Activated CD4-positive, alpha-beta T cell treated with anti-CD3 and anti-CD28 coated beads for 36 hours (primary cell): Measurements from ENCODE around the gene GPR78. TPM values are rescaled to one million over a fixed set of nuclear protein-coding genes. Genes with fewer than 3 reads are reported as not detected.

Experiments
- ATAC-seq: fragments of 200-7000 bp; cut with Tn5 transposase; one replicate; pipeline ENCODE4 v1.10.0; 2021; ENCODE audit warnings: mild to moderate bottlenecking, moderate library complexity
- CTCF ChIA-PET: fragments of 350-600 bp; sonication (Branson Sonifier 250); formaldehyde crosslinking; loops from one replicate; lab custom pipeline; 2021; ENCODE audit warnings: antibody characterized with exemption; lab: Charles Lee
- POLR2A ChIA-PET: fragments of 350-600 bp; sonication (Branson Sonifier 250); formaldehyde crosslinking; loops from one replicate; lab custom pipeline; 2021; ENCODE audit warnings: antibody characterized with exemption, inconsistent platforms; lab: Charles Lee
- DNase-seq: peaks from one replicate; pipeline ENCODE4 v3.0.0-alpha.2; 2020
- H3K27ac Mint-ChIP-seq: one replicate; pipeline ENCODE4 v1.8.0; 2021; ENCODE audit warnings: mixed read lengths
- H3K27me3 Mint-ChIP-seq: one replicate; pipeline ENCODE4 v1.8.0; 2021; ENCODE audit warnings: mixed read lengths
- H3K36me3 Mint-ChIP-seq: one replicate; pipeline ENCODE4 v1.8.0; 2021; ENCODE audit warnings: low read depth, mixed read lengths
- H3K4me1 Mint-ChIP-seq: one replicate; pipeline ENCODE4 v1.8.0; 2021; ENCODE audit warnings: mixed read lengths
- H3K4me3 Mint-ChIP-seq: one replicate; pipeline ENCODE4 v1.8.0; 2021; ENCODE audit warnings: mild to moderate bottlenecking, moderate library complexity, mixed read lengths
- H3K9me3 Mint-ChIP-seq: one replicate; pipeline ENCODE4 v1.8.0; 2021; ENCODE audit warnings: low read depth, mixed read lengths
- intact Hi-C, 2 experiments: fragments of 100-400 bp; cut with DNase I in 1 of 2; cut with micrococcal nuclease in 1 of 2; formaldehyde crosslinking; loops; one replicate each; pipeline versions ENCODE4 v1.14.2 to v1.15.1; 2022 to 2024; cut with DNase I, micrococcal nuclease
- total RNA-seq, 2 experiments: library from RNA; stranded (reverse); gene quantifications; one replicate each; pipeline ENCODE4 v1.2.3, GENCODE V29; 2021

GPR78 gene
- total RNA-seq, 2 experiments from 2014 or later, result not detected

- Mint-ChIP-seq H3K4me1 (no peaks in the 10 kb centered on the region), H3K27ac (no peak overlapping the region), H3K4me3 (no peak overlapping the region), H3K36me3 (no peaks in the 10 kb centered on the region), H3K9me3 (no peaks in the 10 kb centered on the region), H3K27me3 (peaks cover 1% of the 10 kb centered on the region)
- DNase-seq, result no peak
- ChIA-PET POLR2A (no interaction called here), CTCF (interaction anchor here (0.7 kb wide), 1 partner anchor 1742 kb away, joined by 3 read pairs; no protein-coding TSS in a partner anchor)
- intact Hi-C loops, result no loop called here
- no peak for ATAC-seq
These were observed 23.6 kb upstream of the GPR78 start for GRCh38 chr4:8556341-8557150.

GRCh38 chr4:8557151-8558076 is 22.8 kb upstream of the GPR78 start:
- ChIA-PET CTCF (interaction anchor here (0.7 kb wide), 1 partner anchor 1741 kb away, joined by 3 read pairs; no protein-coding TSS in a partner anchor), POLR2A (no interaction called here)
- Mint-ChIP-seq H3K4me1 (no peaks in the 10 kb centered on the region), H3K9me3 (no peaks in the 10 kb centered on the region), H3K36me3 (no peaks in the 10 kb centered on the region), H3K27ac (no peak overlapping the region), H3K27me3 (peaks cover 2% of the 10 kb centered on the region), H3K4me3 (no peak overlapping the region)
- intact Hi-C loops, result no loop called here
- DNase-seq (no peak), ATAC-seq (no peak)

GRCh38 chr4:8558080-8558960 is 21.9 kb upstream of the GPR78 start:
- no peaks in the 10 kb centered on the region for H3K9me3 Mint-ChIP-seq
- no peak for ATAC-seq

GRCh38 chr4:8559011-8559410 is 21.2 kb upstream of the GPR78 start:
- intact Hi-C loops, result no loop called here
- H3K4me1 Mint-ChIP-seq, result no peaks in the 10 kb centered on the region
- no peak overlapping the region for H3K4me3 Mint-ChIP-seq
- H3K27me3 Mint-ChIP-seq, result peaks cover 2% of the 10 kb centered on the region
- H3K27ac Mint-ChIP-seq, result no peak overlapping the region
- no peak for DNase-seq
- H3K36me3 Mint-ChIP-seq, result no peaks in the 10 kb centered on the region
- H3K9me3 Mint-ChIP-seq, result no peaks in the 10 kb centered on the region
- ChIA-PET CTCF (no interaction called here), POLR2A (no interaction called here)
- no peak for ATAC-seq

More at GRCh38 chr4:8558080-8558960, 21.9 kb upstream of the GPR78 start:
- ChIA-PET POLR2A (no interaction called here), CTCF (no interaction called here)
- intact Hi-C loops, result no loop called here
- Mint-ChIP-seq H3K4me3 (no peak overlapping the region), H3K27me3 (peaks cover 2% of the 10 kb centered on the region), H3K27ac (no peak overlapping the region), H3K36me3 (no peaks in the 10 kb centered on the region), H3K4me1 (no peaks in the 10 kb centered on the region)
- DNase-seq, result no peak

GRCh38 chr4:8559524-8560264 is 20.5 kb upstream of the GPR78 start:
- no peak for DNase-seq
- no peak overlapping the region for H3K4me3 Mint-ChIP-seq
- H3K27ac Mint-ChIP-seq, result no peak overlapping the region
- no peaks in the 10 kb centered on the region for H3K36me3 Mint-ChIP-seq
- POLR2A ChIA-PET, result no interaction called here
- no peaks in the 10 kb centered on the region for H3K9me3 Mint-ChIP-seq
- CTCF ChIA-PET, result no interaction called here
- ATAC-seq, result no peak
- H3K4me1 Mint-ChIP-seq, result no peaks in the 10 kb centered on the region
- H3K27me3 Mint-ChIP-seq, result peaks cover 2% of the 10 kb centered on the region
- intact Hi-C loops, result no loop called here

- DNase-seq, result no peak
- Mint-ChIP-seq H3K4me3 (no peak overlapping the region), H3K4me1 (no peaks in the 10 kb centered on the region), H3K27ac (no peak overlapping the region), H3K9me3 (no peaks in the 10 kb centered on the region), H3K36me3 (no peaks in the 10 kb centered on the region), H3K27me3 (peaks cover 2% of the 10 kb centered on the region)
- no peak for ATAC-seq
- POLR2A ChIA-PET, result no interaction called here
- CTCF ChIA-PET, result interaction anchor here (0.6 kb wide), 1 partner anchor 50 kb away, joined by 3 read pairs; no protein-coding TSS in a partner anchor
- intact Hi-C loops, result no loop called here
These were observed 19.7 kb upstream of the GPR78 start for GRCh38 chr4:8560265-8561047.

GRCh38 chr4:8564595-8564994 is 15.6 kb upstream of the GPR78 start:
- H3K4me1 Mint-ChIP-seq, result no peaks in the 10 kb centered on the region
- H3K27ac Mint-ChIP-seq, result no peak overlapping the region
- DNase-seq, result no peak
- ChIA-PET CTCF (interaction anchor here (0.6 to 0.8 kb wide), 2 partner anchors 36 to 43 kb away, joined by 3 read pairs; no protein-coding TSS in a partner anchor), POLR2A (no interaction called here)
- no peaks in the 10 kb centered on the region for H3K36me3 Mint-ChIP-seq
- no peaks in the 10 kb centered on the region for H3K9me3 Mint-ChIP-seq
- peaks cover 4% of the 10 kb centered on the region for H3K27me3 Mint-ChIP-seq
- intact Hi-C loops, result no loop called here
- H3K4me3 Mint-ChIP-seq, result no peak overlapping the region
- no peak for ATAC-seq

GRCh38 chr4:8568068-8568668 is 12.0 kb upstream of the GPR78 start:
- Mint-ChIP-seq H3K27me3 (peaks cover 2% of the 10 kb centered on the region), H3K4me3 (no peak overlapping the region), H3K36me3 (no peaks in the 10 kb centered on the region), H3K4me1 (no peaks in the 10 kb centered on the region), H3K9me3 (no peaks in the 10 kb centered on the region), H3K27ac (no peak overlapping the region)
- ATAC-seq (no peak), DNase-seq (no peak)
- intact Hi-C loops, result no loop called here
- ChIA-PET CTCF (interaction anchor here (0.6 to 1.6 kb wide), 3 partner anchors 20 to 1146 kb away, joined by 3 read pairs; no protein-coding TSS in a partner anchor), POLR2A (no interaction called here)

- CTCF ChIA-PET, result no interaction called here
- H3K4me3 Mint-ChIP-seq, result no peak overlapping the region
- intact Hi-C loops, result no loop called here
- peaks cover 2% of the 10 kb centered on the region for H3K27me3 Mint-ChIP-seq
- no peaks in the 10 kb centered on the region for H3K4me1 Mint-ChIP-seq
- no peak for ATAC-seq
- POLR2A ChIA-PET, result no interaction called here
- H3K36me3 Mint-ChIP-seq, result no peaks in the 10 kb centered on the region
- H3K27ac Mint-ChIP-seq, result no peak overlapping the region
- no peaks in the 10 kb centered on the region for H3K9me3 Mint-ChIP-seq
- DNase-seq, result no peak
These were observed 10.0 kb upstream of the GPR78 start for GRCh38 chr4:8570201-8570600.
